Measurements from ENCODE around the gene TBC1D1. TPM values are rescaled to one million over a fixed set of nuclear protein-coding genes. Genes with fewer than 3 reads are reported as not detected.

TBC1D1 gene
- total RNA-seq, 1 donor from 2014 or later: 129 TPM

- H3K27ac ChIP-seq (replicated peaks): no peak overlapping the region
- H3K27me3 ChIP-seq (ENCODE audit: low read depth): no peaks in the 10 kb centered on the region
- no peaks in the 10 kb centered on the region for H3K9me3 ChIP-seq (replicated peaks)
- H3K4me1 ChIP-seq: peaks cover 34% of the 10 kb centered on the region
- H3K36me3 ChIP-seq: no peaks in the 10 kb centered on the region
- intact Hi-C loops (cut with micrococcal nuclease): loop anchor here (10.0 kb wide), 1 partner anchor 76 kb away; no protein-coding TSS in a partner anchor
- TF ChIP-seq, protein P1, sequence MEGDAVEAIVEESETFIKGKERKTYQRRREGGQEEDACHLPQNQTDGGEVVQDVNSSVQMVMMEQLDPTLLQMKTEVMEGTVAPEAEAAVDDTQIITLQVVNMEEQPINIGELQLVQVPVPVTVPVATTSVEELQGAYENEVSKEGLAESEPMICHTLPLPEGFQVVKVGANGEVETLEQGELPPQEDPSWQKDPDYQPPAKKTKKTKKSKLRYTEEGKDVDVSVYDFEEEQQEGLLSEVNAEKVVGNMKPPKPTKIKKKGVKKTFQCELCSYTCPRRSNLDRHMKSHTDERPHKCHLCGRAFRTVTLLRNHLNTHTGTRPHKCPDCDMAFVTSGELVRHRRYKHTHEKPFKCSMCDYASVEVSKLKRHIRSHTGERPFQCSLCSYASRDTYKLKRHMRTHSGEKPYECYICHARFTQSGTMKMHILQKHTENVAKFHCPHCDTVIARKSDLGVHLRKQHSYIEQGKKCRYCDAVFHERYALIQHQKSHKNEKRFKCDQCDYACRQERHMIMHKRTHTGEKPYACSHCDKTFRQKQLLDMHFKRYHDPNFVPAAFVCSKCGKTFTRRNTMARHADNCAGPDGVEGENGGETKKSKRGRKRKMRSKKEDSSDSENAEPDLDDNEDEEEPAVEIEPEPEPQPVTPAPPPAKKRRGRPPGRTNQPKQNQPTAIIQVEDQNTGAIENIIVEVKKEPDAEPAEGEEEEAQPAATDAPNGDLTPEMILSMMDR (IDR thresholded peaks at IDR 0.05; ENCODE audit: borderline replicate concordance): no peak
- no peak for DNase-seq
- no peak overlapping the region for H3K4me3 ChIP-seq
These were observed 259.9 kb downstream of the TBC1D1 start for GRCh38 chr4:38150766-38151165.

GRCh38 chr4:38151873-38152272 lies 261.0 kb downstream of the TBC1D1 start:
- H3K27me3 ChIP-seq (ENCODE audit: low read depth): no peaks in the 10 kb centered on the region
- intact Hi-C loops (cut with micrococcal nuclease): loop anchor here (10.0 kb wide), 1 partner anchor 77 kb away; no protein-coding TSS in a partner anchor
- TF ChIP-seq, protein P1 (IDR thresholded peaks at IDR 0.05; ENCODE audit: borderline replicate concordance): no peak
- H3K4me3 ChIP-seq: no peak overlapping the region
- no peak overlapping the region for H3K27ac ChIP-seq (replicated peaks)
- H3K9me3 ChIP-seq (replicated peaks): no peaks in the 10 kb centered on the region
- peaks cover 40% of the 10 kb centered on the region for H3K4me1 ChIP-seq
- DNase-seq: no peak
- no peaks in the 10 kb centered on the region for H3K36me3 ChIP-seq

GRCh38 chr4:38152305-38152704 lies 261.4 kb downstream of the TBC1D1 start:
- H3K27ac ChIP-seq (replicated peaks): no peak overlapping the region
- intact Hi-C loops (cut with micrococcal nuclease): loop anchor here (10.0 kb wide), 1 partner anchor 78 kb away; no protein-coding TSS in a partner anchor
- H3K36me3 ChIP-seq: no peaks in the 10 kb centered on the region
- TF ChIP-seq, protein P1 (IDR thresholded peaks at IDR 0.05; ENCODE audit: borderline replicate concordance): no peak
- H3K4me3 ChIP-seq: no peak overlapping the region
- no peaks in the 10 kb centered on the region for H3K27me3 ChIP-seq (ENCODE audit: low read depth)
- H3K9me3 ChIP-seq (replicated peaks): no peaks in the 10 kb centered on the region
- peaks cover 45% of the 10 kb centered on the region for H3K4me1 ChIP-seq
- DNase-seq: no peak

GRCh38 chr4:38152721-38153386 lies 262.0 kb downstream of the TBC1D1 start:
- H3K36me3 ChIP-seq: no peaks in the 10 kb centered on the region
- TF ChIP-seq, protein P1 (IDR thresholded peaks at IDR 0.05; ENCODE audit: borderline replicate concordance): no peak
- no peak overlapping the region for H3K27ac ChIP-seq (replicated peaks)
- DNase-seq: no peak
- no peak overlapping the region for H3K4me3 ChIP-seq
- H3K9me3 ChIP-seq (replicated peaks): no peaks in the 10 kb centered on the region
- no peaks in the 10 kb centered on the region for H3K27me3 ChIP-seq (ENCODE audit: low read depth)
- intact Hi-C loops (cut with micrococcal nuclease): loop anchor here (10.0 kb wide), 1 partner anchor 78 kb away; no protein-coding TSS in a partner anchor
- H3K4me1 ChIP-seq: peaks cover 50% of the 10 kb centered on the region

- intact Hi-C loops (cut with micrococcal nuclease): loop anchor here (10.0 kb wide), 1 partner anchor 79 kb away; no protein-coding TSS in a partner anchor
- TF ChIP-seq, protein P1 (IDR thresholded peaks at IDR 0.05; ENCODE audit: borderline replicate concordance): no peak
- Histone ChIP-seq H3K36me3 (no peaks in the 10 kb centered on the region), H3K27me3 (ENCODE audit: low read depth) (no peaks in the 10 kb centered on the region), H3K4me1 (peaks cover 53% of the 10 kb centered on the region), H3K9me3 (replicated peaks) (no peaks in the 10 kb centered on the region), H3K27ac (replicated peaks) (no peak overlapping the region), H3K4me3 (no peak overlapping the region)
- DNase-seq: no peak
These were observed 262.5 kb downstream of the TBC1D1 start for GRCh38 chr4:38153387-38153760.
